H1 (cell line): ENCODE results near the gene TINAGL1.

Source experiments
- EGR1 ChIP-seq: IDR thresholded peaks from 2 replicates; pipeline ENCODE4 v1.6.1; 2011; ENCODE audit warnings: low read depth, low read length, borderline replicate concordance
- EP300 ChIP-seq, 2 experiments: IDR thresholded peaks; 1 replicate in 1 of 2; 2 replicates in 1 of 2; pipeline ENCODE4 v1.6.1; 2011 to 2012; ENCODE audit warnings: low read depth in 2 of 2, low read length in 2 of 2, mild to moderate bottlenecking in 2 of 2, borderline replicate concordance in 1 of 2, inconsistent platforms in 1 of 2, moderate library complexity in 1 of 2
- EZH2 ChIP-seq: fragments of 200-600 bp; sonication (generic); IDR thresholded peaks from 2 replicates; pipeline ENCODE4 v1.7.1; 2012; ENCODE audit warnings: low read depth, mild to moderate bottlenecking, moderate library complexity, low read length, inconsistent platforms; ENCODE audit not compliant: severe bottlenecking
- POLR2A ChIP-seq, 2 experiments: IDR thresholded peaks; 1 replicate in 1 of 2; 2 replicates in 1 of 2; pipeline ENCODE4 v1.6.1; 2011; ENCODE audit warnings: low read depth in 2 of 2, low read length in 2 of 2, mild to moderate bottlenecking in 2 of 2; ENCODE audit errors: control extremely low read depth in 1 of 2
- POLR2AphosphoS5 ChIP-seq: IDR thresholded peaks from 2 replicates; pipeline ENCODE4 v1.6.1; 2011; ENCODE audit warnings: low read depth, low read length
- RAD21 ChIP-seq, 2 experiments: IDR thresholded peaks in 1 of 2; conservative IDR thresholded peaks in 1 of 2; 2 replicates each; pipeline ENCODE4 v1.6.1; 2011; ENCODE audit warnings: low read depth in 2 of 2, low read length in 2 of 2, improper control_type of control experiment in 1 of 2, inconsistent platforms in 1 of 2, mild to moderate bottlenecking in 1 of 2, moderate library complexity in 1 of 2
- RFX5 ChIP-seq: IDR thresholded peaks from 2 replicates; pipeline ENCODE4 v1.6.1; 2011; ENCODE audit warnings: low read depth, low read length, improper control_type of control experiment, borderline replicate concordance
- RNF2 ChIP-seq: fragments of 200-900, 300-1000 bp; sonication (generic); IDR thresholded peaks from 2 replicates; pipeline ENCODE4 v1.7.1; 2016; ENCODE audit warnings: borderline replicate concordance, low read depth, mild to moderate bottlenecking, antibody characterized with exemption, low read length; ENCODE audit not compliant: poor library complexity, severe bottlenecking; ENCODE audit errors: missing control alignments
- SUZ12 ChIP-seq: fragments of 200-600 bp; sonication (generic); IDR thresholded peaks from 2 replicates; pipeline ENCODE4 v1.6.1; 2012; ENCODE audit warnings: mild to moderate bottlenecking, inconsistent platforms, low read length, moderate library complexity, mixed read lengths
- TAF1 ChIP-seq: IDR thresholded peaks from 2 replicates; pipeline ENCODE4 v1.6.1; 2011; ENCODE audit warnings: mild to moderate bottlenecking, low read depth, low read length
- TEAD4 ChIP-seq: IDR thresholded peaks from 2 replicates; pipeline ENCODE4 v1.6.1; 2012; ENCODE audit warnings: low read depth, low read length, inconsistent platforms, mixed read lengths
- ZNF274 ChIP-seq: IDR thresholded peaks from 2 replicates; pipeline ENCODE4 v1.7.0; 2012; ENCODE audit warnings: low read length, borderline replicate concordance; ENCODE audit errors: extremely low read depth
- TF ChIP-seq, protein P1 (sequence below), 3 experiments: IDR thresholded peaks; 1 replicate in 2 of 3; 2 replicates in 1 of 3; pipeline versions ENCODE4 v1.5.1 to v1.6.1; 2011; ENCODE audit warnings: low read length in 3 of 3, mild to moderate bottlenecking in 3 of 3, inconsistent platforms in 2 of 3, low read depth in 1 of 3, moderate library complexity in 1 of 3; ENCODE audit not compliant: insufficient read depth in 1 of 3; ENCODE audit errors: control extremely low read depth in 1 of 3

DNA sequence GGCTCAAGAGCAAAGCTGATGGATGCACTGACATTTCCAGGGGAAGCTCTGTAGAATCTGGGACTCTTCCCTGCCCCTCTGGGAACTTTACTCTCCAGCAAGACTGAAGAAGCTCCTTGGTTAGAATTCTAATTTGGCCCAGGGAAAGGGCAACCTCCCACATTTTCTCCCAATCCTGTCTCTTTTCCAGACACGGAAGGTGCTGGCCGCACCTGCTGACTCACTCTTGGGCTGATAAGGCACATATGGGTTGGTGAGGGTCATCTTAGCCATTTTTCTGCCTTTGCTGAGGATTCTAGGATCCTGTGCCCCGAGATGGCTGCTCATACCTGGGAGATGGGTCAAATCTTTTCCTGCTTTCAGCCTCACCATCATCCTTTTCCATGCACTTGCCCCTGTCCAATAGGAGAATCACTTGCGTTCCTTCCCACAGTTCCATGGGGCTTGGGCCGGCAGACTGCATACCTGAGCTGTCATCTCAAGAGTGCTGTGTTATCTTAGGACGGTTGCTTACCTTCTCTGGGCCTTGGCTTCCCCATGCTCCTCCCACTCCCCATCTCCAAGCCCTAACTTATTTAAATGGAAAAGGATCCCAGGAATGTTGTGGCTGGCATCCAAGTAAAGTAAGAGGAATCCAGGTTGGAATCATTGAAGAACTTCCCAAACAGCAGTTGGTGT lies 1.3 kb downstream of the TINAGL1 start:
- TF ChIP-seq, protein P1, sequence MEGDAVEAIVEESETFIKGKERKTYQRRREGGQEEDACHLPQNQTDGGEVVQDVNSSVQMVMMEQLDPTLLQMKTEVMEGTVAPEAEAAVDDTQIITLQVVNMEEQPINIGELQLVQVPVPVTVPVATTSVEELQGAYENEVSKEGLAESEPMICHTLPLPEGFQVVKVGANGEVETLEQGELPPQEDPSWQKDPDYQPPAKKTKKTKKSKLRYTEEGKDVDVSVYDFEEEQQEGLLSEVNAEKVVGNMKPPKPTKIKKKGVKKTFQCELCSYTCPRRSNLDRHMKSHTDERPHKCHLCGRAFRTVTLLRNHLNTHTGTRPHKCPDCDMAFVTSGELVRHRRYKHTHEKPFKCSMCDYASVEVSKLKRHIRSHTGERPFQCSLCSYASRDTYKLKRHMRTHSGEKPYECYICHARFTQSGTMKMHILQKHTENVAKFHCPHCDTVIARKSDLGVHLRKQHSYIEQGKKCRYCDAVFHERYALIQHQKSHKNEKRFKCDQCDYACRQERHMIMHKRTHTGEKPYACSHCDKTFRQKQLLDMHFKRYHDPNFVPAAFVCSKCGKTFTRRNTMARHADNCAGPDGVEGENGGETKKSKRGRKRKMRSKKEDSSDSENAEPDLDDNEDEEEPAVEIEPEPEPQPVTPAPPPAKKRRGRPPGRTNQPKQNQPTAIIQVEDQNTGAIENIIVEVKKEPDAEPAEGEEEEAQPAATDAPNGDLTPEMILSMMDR (IDR thresholded peaks at IDR 0.05; ENCODE audit: control extremely low read depth in 1 of 3, insufficient read depth in 1 of 3, low read depth in 1 of 3, low read length in 3 of 3): no peak
- no peak for TF ChIP-seq EZH2
- no peak for TF ChIP-seq RFX5
- no peak for TF ChIP-seq EP300 (IDR thresholded peaks at IDR 0.05; ENCODE audit: borderline replicate concordance in 1 of 2, low read depth in 2 of 2, low read length in 2 of 2)
- no peak for TF ChIP-seq TAF1
- TF ChIP-seq SUZ12: no peak
- TF ChIP-seq POLR2A (IDR thresholded peaks at IDR 0.05; ENCODE audit: control extremely low read depth in 1 of 2, low read depth in 2 of 2, low read length in 2 of 2): no peak
- no peak for TF ChIP-seq TEAD4
- no peak for TF ChIP-seq ZNF274
- TF ChIP-seq RNF2: no peak
- TF ChIP-seq RAD21 (IDR thresholded peaks at IDR 0.05 in 1 of 2, conservative IDR thresholded peaks at IDR 0.05 in 1 of 2; ENCODE audit: low read depth in 2 of 2, low read length in 2 of 2): no peak
- TF ChIP-seq POLR2AphosphoS5: no peak
- no peak for TF ChIP-seq EGR1
